Suprapubic skin (tissue), 4 donors: ENCODE data around the gene GAS7.

Source experiments
- POLR2A ChIP-seq, 2 donors: fragments of 450-650 bp; IDR thresholded peaks; one replicate each; pipeline ENCODE4 v1.6.1; 2017; ENCODE audit warnings: antibody characterized with exemption in 2 of 2, mild to moderate bottlenecking in 2 of 2, moderate library complexity in 2 of 2
- POLR2AphosphoS5 ChIP-seq, 3 donors: sonication (generic); formaldehyde crosslinking; IDR thresholded peaks; one replicate each; pipeline ENCODE4 v1.6.1; 2017; ENCODE audit warnings: antibody characterized with exemption in 3 of 3
- TF ChIP-seq, protein P1 (sequence below), 2 donors: fragments of 200-600 bp in 1 of 2; fragments of 450-650 bp in 1 of 2; sonication (generic) in 1 of 2; IDR thresholded peaks; one replicate each; pipeline ENCODE4 v1.5.1; 2016 to 2019; ENCODE audit warnings: antibody characterized with exemption in 2 of 2, mild to moderate bottlenecking in 1 of 2, moderate library complexity in 1 of 2

- TF ChIP-seq, protein P1, sequence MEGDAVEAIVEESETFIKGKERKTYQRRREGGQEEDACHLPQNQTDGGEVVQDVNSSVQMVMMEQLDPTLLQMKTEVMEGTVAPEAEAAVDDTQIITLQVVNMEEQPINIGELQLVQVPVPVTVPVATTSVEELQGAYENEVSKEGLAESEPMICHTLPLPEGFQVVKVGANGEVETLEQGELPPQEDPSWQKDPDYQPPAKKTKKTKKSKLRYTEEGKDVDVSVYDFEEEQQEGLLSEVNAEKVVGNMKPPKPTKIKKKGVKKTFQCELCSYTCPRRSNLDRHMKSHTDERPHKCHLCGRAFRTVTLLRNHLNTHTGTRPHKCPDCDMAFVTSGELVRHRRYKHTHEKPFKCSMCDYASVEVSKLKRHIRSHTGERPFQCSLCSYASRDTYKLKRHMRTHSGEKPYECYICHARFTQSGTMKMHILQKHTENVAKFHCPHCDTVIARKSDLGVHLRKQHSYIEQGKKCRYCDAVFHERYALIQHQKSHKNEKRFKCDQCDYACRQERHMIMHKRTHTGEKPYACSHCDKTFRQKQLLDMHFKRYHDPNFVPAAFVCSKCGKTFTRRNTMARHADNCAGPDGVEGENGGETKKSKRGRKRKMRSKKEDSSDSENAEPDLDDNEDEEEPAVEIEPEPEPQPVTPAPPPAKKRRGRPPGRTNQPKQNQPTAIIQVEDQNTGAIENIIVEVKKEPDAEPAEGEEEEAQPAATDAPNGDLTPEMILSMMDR (IDR thresholded peaks at IDR 0.05), result no peak
- TF ChIP-seq POLR2A (IDR thresholded peaks at IDR 0.05), result no peak
- no peak for TF ChIP-seq POLR2AphosphoS5 (IDR thresholded peaks at IDR 0.05)
Observed at GRCh38 chr17:9944704-9945103, 253.7 kb downstream of the GAS7 start.
